ENCODE data around the gene YARS1.

DNA sequence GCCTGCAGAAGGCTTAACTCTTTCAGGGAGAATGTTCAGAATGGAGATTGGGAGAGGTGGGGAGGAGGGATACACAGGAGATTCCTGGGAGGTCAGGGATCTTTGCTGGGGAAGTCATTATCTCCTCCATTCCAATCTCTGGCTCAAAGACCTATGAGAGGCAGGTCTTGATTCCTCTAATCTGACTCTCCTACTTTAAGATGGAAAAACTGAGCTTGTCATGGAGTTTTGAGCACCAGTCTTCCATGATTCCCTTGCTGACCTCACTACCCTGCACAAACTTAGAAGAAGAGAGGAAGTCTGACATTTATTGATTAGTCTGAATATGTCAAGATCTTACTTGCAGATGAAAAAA, 73.1 kb downstream of the YARS1 start:
- TF ChIP-seq EP300 (IDR thresholded peaks at IDR 0.05): no peak
- TF ChIP-seq, protein P1, sequence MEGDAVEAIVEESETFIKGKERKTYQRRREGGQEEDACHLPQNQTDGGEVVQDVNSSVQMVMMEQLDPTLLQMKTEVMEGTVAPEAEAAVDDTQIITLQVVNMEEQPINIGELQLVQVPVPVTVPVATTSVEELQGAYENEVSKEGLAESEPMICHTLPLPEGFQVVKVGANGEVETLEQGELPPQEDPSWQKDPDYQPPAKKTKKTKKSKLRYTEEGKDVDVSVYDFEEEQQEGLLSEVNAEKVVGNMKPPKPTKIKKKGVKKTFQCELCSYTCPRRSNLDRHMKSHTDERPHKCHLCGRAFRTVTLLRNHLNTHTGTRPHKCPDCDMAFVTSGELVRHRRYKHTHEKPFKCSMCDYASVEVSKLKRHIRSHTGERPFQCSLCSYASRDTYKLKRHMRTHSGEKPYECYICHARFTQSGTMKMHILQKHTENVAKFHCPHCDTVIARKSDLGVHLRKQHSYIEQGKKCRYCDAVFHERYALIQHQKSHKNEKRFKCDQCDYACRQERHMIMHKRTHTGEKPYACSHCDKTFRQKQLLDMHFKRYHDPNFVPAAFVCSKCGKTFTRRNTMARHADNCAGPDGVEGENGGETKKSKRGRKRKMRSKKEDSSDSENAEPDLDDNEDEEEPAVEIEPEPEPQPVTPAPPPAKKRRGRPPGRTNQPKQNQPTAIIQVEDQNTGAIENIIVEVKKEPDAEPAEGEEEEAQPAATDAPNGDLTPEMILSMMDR (IDR thresholded peaks at IDR 0.05): no peak
